GM19099 (cell line): ENCODE results near the gene SMURF1.

Source experiments
- POLR2A ChIP-seq: IDR thresholded peaks from 3 replicates; pipeline ENCODE4 v1.6.1; 2011; ENCODE audit warnings: low read depth; ENCODE audit not compliant: insufficient read length; ENCODE audit errors: extremely low read depth

SMURF1 gene

GRCh38 chr7:99019523-99020412 is 124.1 kb downstream of the SMURF1 start:
- TF ChIP-seq POLR2A, result no peak

GRCh38 chr7:99016196-99016595 is 127.7 kb downstream of the SMURF1 start:
- no peak for TF ChIP-seq POLR2A

GRCh38 chr7:99014113-99014985 is 129.6 kb downstream of the SMURF1 start:
- TF ChIP-seq POLR2A, result no peak

GRCh38 chr7:99013266-99014112 is 130.4 kb downstream of the SMURF1 start:
- TF ChIP-seq POLR2A, result no peak

- TF ChIP-seq POLR2A, result no peak
Observed at GRCh38 chr7:99012722-99013121, 131.2 kb downstream of the SMURF1 start.

- TF ChIP-seq POLR2A, result no peak
Observed at GRCh38 chr7:99011706-99012404, 132.1 kb downstream of the SMURF1 start.

- TF ChIP-seq POLR2A, result no peak
Observed at GRCh38 chr7:99011341-99011705, 132.6 kb downstream of the SMURF1 start.

- no peak for TF ChIP-seq POLR2A
Observed at GRCh38 chr7:99010281-99010680, 133.6 kb downstream of the SMURF1 start.

- TF ChIP-seq POLR2A, result no peak
Observed at GRCh38 chr7:99008921-99009530, 134.9 kb downstream of the SMURF1 start.

- no peak for TF ChIP-seq POLR2A
Observed at GRCh38 chr7:99008181-99008631, 135.7 kb downstream of the SMURF1 start.

- no peak for TF ChIP-seq POLR2A
Observed at GRCh38 chr7:99006739-99007424, 137.0 kb downstream of the SMURF1 start.

- TF ChIP-seq POLR2A, result no peak
Observed at GRCh38 chr7:99005776-99006175, 138.1 kb downstream of the SMURF1 start.

- no peak for TF ChIP-seq POLR2A
Observed at GRCh38 chr7:99004781-99005500, 139.0 kb downstream of the SMURF1 start.
